ENCODE data around the gene RGS11. TPM values are rescaled to one million over a fixed set of nuclear protein-coding genes. Genes with fewer than 3 reads are reported as not detected.

Gene RGS11
- polyA plus RNA-seq, 2 of the 4 experiments (the other 2 are of a cell fraction): 2.1 to 5.3 TPM

- no peak for FAIRE-seq
- H3K9me3 ChIP-seq: no peaks in the 10 kb centered on the region
- ATAC-seq: peak in 1 of 2 experiments; percentile 39; a peak in 2 of 6 replicates
- H3K4me1 ChIP-seq: no peaks in the 10 kb centered on the region
- H3K4me3 ChIP-seq: no peak overlapping the region
- H3K4me2 ChIP-seq: no peak overlapping the region
- CTCF ChIA-PET: interaction anchor here (1.0 to 2.7 kb wide), 3 partner anchors 11 to 213 kb away, joined by 3 to 8 read pairs (median 4); no protein-coding TSS in a partner anchor
- WGBS (ENCODE audit: missing lambda C conversion rate): 84% methylated on average over 7 of the region's 7 CpGs
- no peak for TF ChIP-seq MAZ (IDR thresholded peaks at IDR 0.05; ENCODE audit: borderline replicate concordance, low read depth, low read length)
- no peak for DNase-seq (ENCODE audit: low read depth in 1 of 2, low spot score in 1 of 2)
- POLR2A ChIA-PET: no interaction called here
- no peak overlapping the region for H3K27ac ChIP-seq
Observed at GRCh38 chr16:309476-309875, 33.7 kb upstream of the RGS11 start.

- 92% methylated on average over 21 of the region's 21 CpGs for WGBS (ENCODE audit: missing lambda C conversion rate)
Observed at GRCh38 chr16:307691-308312, 32.1 kb upstream of the RGS11 start.

DNA sequence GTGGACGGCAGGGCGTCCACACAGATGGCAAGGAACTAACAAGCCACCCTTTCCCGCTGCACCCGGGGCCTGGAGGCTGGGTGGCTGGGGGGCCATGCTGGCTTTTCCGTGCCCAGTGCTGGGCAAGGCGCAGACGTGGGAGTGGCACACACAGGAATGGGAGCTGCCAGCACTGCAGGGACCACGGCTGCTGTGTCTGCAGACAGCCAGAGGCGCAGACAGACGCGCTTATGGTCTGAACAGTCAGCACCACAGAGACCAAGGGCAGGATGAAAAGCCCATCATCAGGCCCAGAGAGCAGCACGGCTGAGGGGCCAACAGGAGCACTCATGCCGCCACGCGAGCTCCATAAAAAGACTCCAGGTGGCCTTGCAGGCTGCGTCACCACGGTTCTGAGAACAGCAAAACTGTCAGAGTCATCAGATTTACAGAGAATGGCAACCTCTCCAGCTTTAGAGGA is 31.2 kb upstream of the RGS11 start:
- TF ChIP-seq KDM1A (IDR thresholded peaks at IDR 0.05; ENCODE audit: low read depth): no peak
- TF ChIP-seq CHD4 (IDR thresholded peaks at IDR 0.05; ENCODE audit: borderline replicate concordance): no peak
- TF ChIP-seq MAFK (IDR thresholded peaks at IDR 0.05; ENCODE audit: partially characterized antibody): peak; percentile 43
- no peak for DNase-seq (ENCODE audit: low read depth in 1 of 2, low spot score in 1 of 2)
- CTCF ChIA-PET: interaction anchor here (1.4 kb wide), 1 partner anchor 11 kb away, joined by 3 read pairs; no protein-coding TSS in a partner anchor
- Histone ChIP-seq H3K4me1 (no peaks in the 10 kb centered on the region), H3K4me2 (no peak overlapping the region), H3K4me3 (no peak overlapping the region), H3K9me3 (no peaks in the 10 kb centered on the region), H3K27ac (no peak overlapping the region)
- no peak for ATAC-seq
- POLR2A ChIA-PET: no interaction called here
- no peak for FAIRE-seq
- 86% methylated on average over 17 of the region's 17 CpGs for WGBS (ENCODE audit: missing lambda C conversion rate)

More at GRCh38 chr16:307691-308312, 32.1 kb upstream of the RGS11 start:
- ATAC-seq (no peak), DNase-seq (ENCODE audit: low read depth in 1 of 2, low spot score in 1 of 2) (no peak), FAIRE-seq (no peak)
- POLR2A ChIA-PET: no interaction called here
- H3K4me3 ChIP-seq: no peak overlapping the region
- H3K9me3 ChIP-seq: no peaks in the 10 kb centered on the region
- no peak overlapping the region for H3K4me2 ChIP-seq
- H3K4me1 ChIP-seq: no peaks in the 10 kb centered on the region
- no peak for TF ChIP-seq HEYL (CRISPR knock-in tag; IDR thresholded peaks at IDR 0.05)
- TF ChIP-seq POLR2A (IDR thresholded peaks at IDR 0.05; ENCODE audit: low read length): no peak
- TF ChIP-seq PHF8 (IDR thresholded peaks at IDR 0.05; ENCODE audit: borderline replicate concordance, low read depth): no peak
- no peak for TF ChIP-seq FOXS1 (CRISPR knock-in tag; IDR thresholded peaks at IDR 0.05)
- TF ChIP-seq NPAS2 (CRISPR knock-in tag; IDR thresholded peaks at IDR 0.05; ENCODE audit: borderline replicate concordance): no peak
- TF ChIP-seq EHMT2 (IDR thresholded peaks at IDR 0.05; ENCODE audit: low read depth): no peak
- no peak for TF ChIP-seq BHLHE40 (IDR thresholded peaks at IDR 0.05; ENCODE audit: low read depth, low read length)
- TF ChIP-seq, protein P1, sequence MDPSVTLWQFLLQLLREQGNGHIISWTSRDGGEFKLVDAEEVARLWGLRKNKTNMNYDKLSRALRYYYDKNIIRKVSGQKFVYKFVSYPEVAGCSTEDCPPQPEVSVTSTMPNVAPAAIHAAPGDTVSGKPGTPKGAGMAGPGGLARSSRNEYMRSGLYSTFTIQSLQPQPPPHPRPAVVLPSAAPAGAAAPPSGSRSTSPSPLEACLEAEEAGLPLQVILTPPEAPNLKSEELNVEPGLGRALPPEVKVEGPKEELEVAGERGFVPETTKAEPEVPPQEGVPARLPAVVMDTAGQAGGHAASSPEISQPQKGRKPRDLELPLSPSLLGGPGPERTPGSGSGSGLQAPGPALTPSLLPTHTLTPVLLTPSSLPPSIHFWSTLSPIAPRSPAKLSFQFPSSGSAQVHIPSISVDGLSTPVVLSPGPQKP (IDR thresholded peaks at IDR 0.05; ENCODE audit: low read depth, low read length): no peak
- TF ChIP-seq MAX (IDR thresholded peaks at IDR 0.05): no peak
- TF ChIP-seq RAD21 (conservative IDR thresholded peaks at IDR 0.05 in 1 of 2, IDR thresholded peaks at IDR 0.05 in 1 of 2): no peak
- TF ChIP-seq BCL3 (IDR thresholded peaks at IDR 0.05): no peak
- no peak for TF ChIP-seq HES2 (IDR thresholded peaks at IDR 0.05)
- no peak for TF ChIP-seq SMC3 (IDR thresholded peaks at IDR 0.05)
- no peak for TF ChIP-seq FOSB (CRISPR knock-in tag; IDR thresholded peaks at IDR 0.05)
- TF ChIP-seq GATA3 (IDR thresholded peaks at IDR 0.05; ENCODE audit: borderline replicate concordance): no peak
- CTCF ChIA-PET: interaction anchor here (1.2 to 1.4 kb wide), 2 partner anchors 12 to 14 kb away, joined by 3 to 5 read pairs; no protein-coding TSS in a partner anchor
- H3K27ac ChIP-seq: no peak overlapping the region
